ENCODE results near the gene OGDH.

Gene OGDH

GRCh38 chr7:44716205-44716604 lies 109.8 kb downstream of the OGDH start:
- TF ChIP-seq RAD21 (IDR thresholded peaks at IDR 0.05; ENCODE audit: low read depth) = no peak
- TF ChIP-seq EGR1 (IDR thresholded peaks at IDR 0.05) = no peak
- no peak for TF ChIP-seq CEBPB (IDR thresholded peaks at IDR 0.05)
- TF ChIP-seq TAF1 (IDR thresholded peaks at IDR 0.05; ENCODE audit: low read depth) = no peak
- no peak for TF ChIP-seq MAX (IDR thresholded peaks at IDR 0.05)
- TF ChIP-seq TCF12 (IDR thresholded peaks at IDR 0.05; ENCODE audit: low read depth) = no peak
- TF ChIP-seq FOXM1 (IDR thresholded peaks at IDR 0.05; ENCODE audit: borderline replicate concordance, low read depth) = no peak
- no peak for TF ChIP-seq CREB1 (IDR thresholded peaks at IDR 0.05; ENCODE audit: low read depth)
- TF ChIP-seq USF1 (IDR thresholded peaks at IDR 0.05) = no peak
- no peak for TF ChIP-seq REST (IDR thresholded peaks at IDR 0.05; ENCODE audit: low read depth)
- TF ChIP-seq YY1 (IDR thresholded peaks at IDR 0.05; ENCODE audit: low read depth) = no peak
- TF ChIP-seq NFIC (IDR thresholded peaks at IDR 0.05) = no peak

GRCh38 chr7:44720301-44720700 lies 113.9 kb downstream of the OGDH start:
- no peak for TF ChIP-seq TCF12 (IDR thresholded peaks at IDR 0.05; ENCODE audit: low read depth)
- no peak for TF ChIP-seq YY1 (IDR thresholded peaks at IDR 0.05; ENCODE audit: low read depth)
- no peak for TF ChIP-seq EP300 (IDR thresholded peaks at IDR 0.05; ENCODE audit: borderline replicate concordance)
- TF ChIP-seq FOXM1 (IDR thresholded peaks at IDR 0.05; ENCODE audit: borderline replicate concordance, low read depth) = no peak
- no peak for TF ChIP-seq NFIC (IDR thresholded peaks at IDR 0.05)
- no peak for TF ChIP-seq EGR1 (IDR thresholded peaks at IDR 0.05)
- no peak for TF ChIP-seq TAF1 (IDR thresholded peaks at IDR 0.05; ENCODE audit: low read depth)
- TF ChIP-seq CEBPB (IDR thresholded peaks at IDR 0.05) = no peak
- no peak for TF ChIP-seq ZBTB7A (IDR thresholded peaks at IDR 0.05; ENCODE audit: low read depth)
- no peak for TF ChIP-seq RAD21 (IDR thresholded peaks at IDR 0.05; ENCODE audit: low read depth)
- TF ChIP-seq USF1 (IDR thresholded peaks at IDR 0.05) = no peak
- TF ChIP-seq TEAD4 (IDR thresholded peaks at IDR 0.05) = no peak
- no peak for TF ChIP-seq MAX (IDR thresholded peaks at IDR 0.05)
- TF ChIP-seq REST (IDR thresholded peaks at IDR 0.05; ENCODE audit: low read depth) = no peak
- no peak for TF ChIP-seq CREB1 (IDR thresholded peaks at IDR 0.05; ENCODE audit: low read depth)

GRCh38 chr7:44724276-44724675 lies 117.8 kb downstream of the OGDH start:
- TF ChIP-seq FOXM1 (IDR thresholded peaks at IDR 0.05; ENCODE audit: borderline replicate concordance, low read depth) (no peak), TEAD4 (IDR thresholded peaks at IDR 0.05) (no peak), TAF1 (IDR thresholded peaks at IDR 0.05; ENCODE audit: low read depth) (no peak), CREB1 (IDR thresholded peaks at IDR 0.05; ENCODE audit: low read depth) (no peak), CEBPB (IDR thresholded peaks at IDR 0.05) (no peak), NFIC (IDR thresholded peaks at IDR 0.05) (no peak), ZBTB7A (IDR thresholded peaks at IDR 0.05; ENCODE audit: low read depth) (no peak), RAD21 (IDR thresholded peaks at IDR 0.05; ENCODE audit: low read depth) (no peak), USF1 (IDR thresholded peaks at IDR 0.05) (no peak), TCF12 (IDR thresholded peaks at IDR 0.05; ENCODE audit: low read depth) (no peak), YY1 (IDR thresholded peaks at IDR 0.05; ENCODE audit: low read depth) (no peak)

GRCh38 chr7:44727158-44727936 lies 120.9 kb downstream of the OGDH start:
- TF ChIP-seq TCF12 (IDR thresholded peaks at IDR 0.05; ENCODE audit: low read depth) = no peak

GRCh38 chr7:44727937-44728262 lies 121.5 kb downstream of the OGDH start:
- TF ChIP-seq MAX (IDR thresholded peaks at IDR 0.05) = no peak
- TF ChIP-seq CEBPB (IDR thresholded peaks at IDR 0.05) = no peak
- no peak for TF ChIP-seq RAD21 (IDR thresholded peaks at IDR 0.05; ENCODE audit: low read depth)
- no peak for TF ChIP-seq REST (IDR thresholded peaks at IDR 0.05; ENCODE audit: low read depth)
- no peak for TF ChIP-seq CREB1 (IDR thresholded peaks at IDR 0.05; ENCODE audit: low read depth)
- TF ChIP-seq TEAD4 (IDR thresholded peaks at IDR 0.05) = no peak
- TF ChIP-seq EGR1 (IDR thresholded peaks at IDR 0.05) = no peak
- TF ChIP-seq TAF1 (IDR thresholded peaks at IDR 0.05; ENCODE audit: low read depth) = no peak
- no peak for TF ChIP-seq TCF12 (IDR thresholded peaks at IDR 0.05; ENCODE audit: low read depth)
- no peak for TF ChIP-seq EP300 (IDR thresholded peaks at IDR 0.05; ENCODE audit: borderline replicate concordance)
- no peak for TF ChIP-seq YY1 (IDR thresholded peaks at IDR 0.05; ENCODE audit: low read depth)
- TF ChIP-seq FOXM1 (IDR thresholded peaks at IDR 0.05; ENCODE audit: borderline replicate concordance, low read depth) = no peak
- no peak for TF ChIP-seq USF1 (IDR thresholded peaks at IDR 0.05)
- no peak for TF ChIP-seq NFIC (IDR thresholded peaks at IDR 0.05)
- no peak for TF ChIP-seq ZBTB7A (IDR thresholded peaks at IDR 0.05; ENCODE audit: low read depth)
